ENCODE data around the gene CNN2.

The CNN2 gene

GRCh38 chr19:1025960-1026782 lies at the start of gene CNN2:
CNN2 (plus strand) TSS chr19:1026608; CDS start chr19:1026662, 54 bp downstream.
- peak; percentile 53 for DNase-seq

- no peak for DNase-seq
Measured at GRCh38 chr19:977058-977464, 49.3 kb upstream of the CNN2 start.

- no peak for DNase-seq
Measured at GRCh38 chr19:979318-979741, 47.1 kb upstream of the CNN2 start.

- no peak for DNase-seq
Measured at GRCh38 chr19:980133-980998, 46.0 kb upstream of the CNN2 start.

GRCh38 chr19:982567-983170 lies 43.7 kb upstream of the CNN2 start:
- peak; percentile 61 for DNase-seq

- peak; percentile 89 for DNase-seq
Measured at GRCh38 chr19:984165-984967, 42.0 kb upstream of the CNN2 start, which contains the start of gene WDR18. WDR18 (plus strand) TSS chr19:984345; CDS start chr19:984354, 9 bp downstream.

- DNase-seq = no peak
Measured at GRCh38 chr19:986083-986482, 40.3 kb upstream of the CNN2 start.

- DNase-seq = no peak
Measured at GRCh38 chr19:988081-988480, 38.3 kb upstream of the CNN2 start.

- DNase-seq = no peak
Measured at GRCh38 chr19:988510-988909, 37.9 kb upstream of the CNN2 start.

- no peak for DNase-seq
Measured at GRCh38 chr19:989381-990081, 36.9 kb upstream of the CNN2 start.

- no peak for DNase-seq
Measured at GRCh38 chr19:990119-990571, 36.3 kb upstream of the CNN2 start.

GRCh38 chr19:990746-991145 lies 35.7 kb upstream of the CNN2 start:
- DNase-seq = no peak

- peak; percentile 53 for DNase-seq
Measured at GRCh38 chr19:991174-991931, 35.1 kb upstream of the CNN2 start.

GRCh38 chr19:991932-992669 lies 34.3 kb upstream of the CNN2 start:
- DNase-seq = no peak

GRCh38 chr19:992670-993055 lies 33.7 kb upstream of the CNN2 start:
- DNase-seq = no peak

GRCh38 chr19:993361-993830 lies 33.0 kb upstream of the CNN2 start:
- no peak for DNase-seq

GRCh38 chr19:993831-994393 lies 32.5 kb upstream of the CNN2 start:
- no peak for DNase-seq

GRCh38 chr19:994516-994915 lies 31.9 kb upstream of the CNN2 start:
- DNase-seq = no peak

- DNase-seq = no peak
Measured at GRCh38 chr19:995051-995827, 31.2 kb upstream of the CNN2 start.
